Left hindlimb (tissue), 1 donor: ENCODE measurements around the gene RAD51B.
"Not testable (repeated sequence)": the region's sequence is repeated elsewhere in the genome, so short reads cannot be mapped to it uniquely, and the experiment has no call there.

Source experiments
- DNase-seq: peaks from one replicate; pipeline ENCODE4 v3.0.0-alpha.2; 2018

RAD51B gene

GRCh38 chr14:68424443-68425172 is 605.0 kb downstream of the RAD51B start:
- no peak for DNase-seq

- no peak for DNase-seq
Observed at GRCh38 chr14:68426661-68427549, 607.3 kb downstream of the RAD51B start.

GRCh38 chr14:68427550-68427890 is 607.9 kb downstream of the RAD51B start:
- no peak for DNase-seq

DNA sequence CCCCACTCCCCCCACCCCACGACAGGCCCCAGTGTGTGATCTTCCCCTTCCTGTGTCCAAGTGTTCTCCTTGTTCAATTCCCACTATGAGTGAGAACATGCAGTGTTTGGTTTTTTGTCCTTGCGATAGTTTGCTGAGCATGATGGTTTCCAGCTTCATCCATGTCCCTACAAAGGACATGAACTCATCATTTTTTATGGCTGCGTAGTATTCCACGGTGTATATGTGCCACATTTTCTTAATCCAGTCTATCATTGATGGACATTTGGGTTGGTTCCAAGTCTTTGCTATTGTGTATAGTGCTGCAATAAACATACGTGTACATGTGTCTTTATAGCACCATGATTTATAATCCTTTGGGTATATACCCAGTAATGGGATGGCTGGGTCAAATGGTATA is 609.3 kb downstream of the RAD51B start:
- DNase-seq, result not testable (repeated sequence)

DNA sequence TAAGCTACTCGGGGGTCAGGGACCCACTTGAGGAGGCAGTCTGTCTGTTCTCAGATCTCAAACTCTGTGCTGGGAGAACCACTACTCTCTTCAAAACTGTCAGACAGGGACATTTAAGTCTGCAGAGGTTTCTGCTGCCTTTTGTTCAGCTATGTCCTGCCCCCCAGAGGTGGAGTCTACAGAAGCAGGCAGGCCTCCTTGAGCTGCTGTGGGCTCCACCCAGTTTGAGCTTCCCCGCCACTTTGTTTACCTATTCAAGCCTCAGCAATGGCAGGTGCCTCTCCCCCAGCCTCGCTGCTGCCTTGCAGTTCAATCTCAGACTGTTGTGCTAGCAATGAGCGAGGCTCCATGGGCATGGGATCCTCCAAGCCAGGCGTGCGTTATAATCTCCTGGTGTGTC is 614.6 kb downstream of the RAD51B start:
- not testable (repeated sequence) for DNase-seq

GRCh38 chr14:68435631-68436030 is 616.1 kb downstream of the RAD51B start:
- not testable (repeated sequence) for DNase-seq

- DNase-seq, result peak; percentile 69
Observed at GRCh38 chr14:68439676-68440075, 620.1 kb downstream of the RAD51B start.

DNA sequence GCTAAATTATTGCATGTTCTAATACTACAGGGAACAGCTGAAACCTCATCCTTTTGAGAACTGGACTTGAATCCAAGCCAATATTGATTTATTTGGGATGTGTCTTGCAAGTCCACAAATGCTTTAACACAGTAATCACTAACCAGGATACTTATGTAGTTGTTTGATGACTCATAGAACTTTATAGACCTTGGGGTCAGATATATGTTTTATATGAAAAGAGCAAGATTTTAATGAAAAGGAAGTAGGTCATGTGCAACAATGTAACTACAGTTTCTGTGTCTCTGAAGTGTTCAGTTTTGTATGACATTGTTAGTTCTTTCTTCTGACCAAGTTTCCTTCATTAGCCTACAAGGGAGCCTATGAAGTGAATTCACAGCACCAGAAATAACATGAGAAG is 621.2 kb downstream of the RAD51B start:
- DNase-seq, result no peak

- DNase-seq, result no peak
Observed at GRCh38 chr14:68441542-68441941, 622.0 kb downstream of the RAD51B start.

GRCh38 chr14:68442828-68443629 is 623.5 kb downstream of the RAD51B start:
- peak; percentile 62 for DNase-seq

DNA sequence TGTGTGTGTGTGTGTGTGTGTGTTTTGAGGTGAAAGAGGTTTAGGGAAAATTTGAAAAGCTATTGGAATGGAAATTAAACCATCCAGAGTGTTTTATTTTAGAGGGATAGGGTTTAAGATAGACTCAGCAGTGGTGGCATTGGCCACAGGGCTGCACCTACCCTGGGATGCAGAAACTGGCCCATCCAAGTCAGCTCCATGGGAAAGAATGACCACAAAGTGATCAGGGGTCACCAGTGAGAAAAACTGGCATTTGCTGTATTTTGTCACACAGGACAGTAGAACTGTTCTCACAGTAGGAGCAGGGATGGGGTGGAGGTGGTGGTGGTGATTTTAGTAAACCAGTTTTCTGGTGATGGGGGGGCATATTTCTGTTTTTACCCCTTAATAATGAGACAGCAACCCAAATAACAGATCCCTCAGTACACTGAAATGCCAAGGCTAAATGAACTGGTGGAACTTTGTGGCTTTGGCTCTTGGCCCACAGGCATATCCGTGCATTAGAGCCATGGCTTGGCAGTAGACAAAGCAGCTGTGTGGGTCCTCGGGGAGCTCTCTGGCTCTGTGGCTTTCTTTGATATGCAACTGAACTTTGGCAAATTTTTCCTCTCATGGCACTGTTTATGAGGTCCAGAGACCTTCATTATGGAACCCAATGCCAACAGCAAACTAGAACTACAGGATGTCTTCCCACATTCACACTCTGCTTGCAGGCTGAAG is 625.0 kb downstream of the RAD51B start:
- peak; percentile 86 for DNase-seq

DNA sequence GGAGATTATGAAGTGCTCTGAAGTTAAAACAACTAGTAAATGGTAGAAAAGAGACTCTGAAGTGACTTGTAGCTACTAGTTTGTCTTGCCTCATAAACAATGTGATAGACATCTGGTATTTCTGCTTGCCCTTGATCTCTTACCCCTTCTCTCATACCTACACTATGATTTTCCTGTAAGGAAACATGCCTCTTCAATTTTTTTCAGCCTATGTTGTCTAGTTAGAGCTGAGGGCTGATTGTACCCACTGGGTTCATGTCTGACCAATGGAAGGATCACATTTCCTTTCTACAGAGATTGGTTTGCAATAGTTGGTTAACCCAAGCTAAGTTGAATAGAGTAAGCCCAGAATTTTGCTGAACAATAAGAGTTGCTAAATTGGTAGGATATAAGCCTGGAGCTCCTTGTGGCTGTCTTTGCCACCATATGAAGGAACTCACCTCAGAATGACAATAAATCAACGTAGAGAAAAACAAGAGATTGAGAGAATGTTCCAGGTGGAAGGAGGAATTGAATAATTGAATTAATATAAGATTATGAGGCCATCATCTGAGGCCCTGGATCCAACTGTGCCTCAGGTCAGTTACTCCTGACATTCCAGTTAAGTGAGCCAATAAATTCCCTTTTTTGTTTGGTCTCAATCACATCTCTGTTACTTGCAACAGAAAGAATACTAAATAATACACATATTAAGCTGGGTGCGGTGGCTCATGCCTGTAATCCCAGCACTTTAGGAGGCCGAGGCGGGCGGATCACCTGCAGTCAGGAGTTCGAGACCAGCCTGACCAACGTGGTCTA is 626.9 kb downstream of the RAD51B start:
- DNase-seq, result no peak

GRCh38 chr14:68447581-68448251 is 628.1 kb downstream of the RAD51B start:
- DNase-seq, result no peak

GRCh38 chr14:68448252-68448902 is 628.8 kb downstream of the RAD51B start:
- no peak for DNase-seq

GRCh38 chr14:68449561-68450181 is 630.1 kb downstream of the RAD51B start:
- DNase-seq, result no peak

- DNase-seq, result no peak
Observed at GRCh38 chr14:68450391-68451120, 631.0 kb downstream of the RAD51B start.

GRCh38 chr14:68451696-68452373 is 632.3 kb downstream of the RAD51B start:
- DNase-seq, result peak; percentile 54

GRCh38 chr14:68458253-68458652 is 638.7 kb downstream of the RAD51B start:
- DNase-seq, result no peak
